B cell (primary cell): ENCODE measurements around the gene L3MBTL1. TPM values are rescaled to one million over a fixed set of nuclear protein-coding genes. Genes with fewer than 3 reads are reported as not detected.

ENCODE experiments used
- ATAC-seq: fragments of 200-7000 bp; cut with Tn5 transposase; one replicate; pipeline ENCODE4 v1.10.0; 2021; ENCODE audit warnings: low read depth, mild to moderate bottlenecking, moderate number of reproducible peaks, moderate library complexity
- CTCF ChIA-PET: fragments of 350-600 bp; sonication (Branson Sonifier 250); formaldehyde crosslinking; loops from one replicate; lab custom pipeline; 2021; ENCODE audit warnings: antibody characterized with exemption, inconsistent platforms; lab: Charles Lee
- POLR2A ChIA-PET: fragments of 350-600 bp; sonication (Branson Sonifier 250); formaldehyde crosslinking; loops from one replicate; lab custom pipeline; 2021; ENCODE audit warnings: antibody characterized with exemption; lab: Charles Lee
- DNase-seq: peaks from one replicate; pipeline ENCODE4 v3.0.0; 2013
- H2AFZ ChIP-seq: 2 replicates; pipeline ENCODE4 v1.6.1; 2012; ENCODE audit warnings: mild to moderate bottlenecking, low read depth, low read length; ENCODE audit not compliant: insufficient read depth, poor library complexity, severe bottlenecking
- H3K27ac ChIP-seq, 2 donors: 1 replicate in 1 of 2; 2 replicates in 1 of 2; pipeline ENCODE4 v1.5.1; 2012 to 2013; ENCODE audit warnings: low read length in 2 of 2, mild to moderate bottlenecking in 2 of 2, moderate library complexity in 1 of 2
- H3K27me3 ChIP-seq, 4 experiments: fragments of 200-600 bp in 1 of 4; sonication (generic) in 1 of 4; replicated peaks in 1 of 4; 1 replicate in 2 of 4; 2 replicates in 2 of 4; pipeline versions ENCODE4 v1.6.1 to v1.7.0; 2013 to 2016; ENCODE audit warnings: low read length in 3 of 4, mild to moderate bottlenecking in 2 of 4, mixed read lengths in 1 of 4, moderate library complexity in 1 of 4; ENCODE audit not compliant: insufficient read depth in 4 of 4, control insufficient read depth in 3 of 4; ENCODE audit errors: control extremely low read depth in 1 of 4
- H3K36me3 ChIP-seq, 2 experiments: replicated peaks in 1 of 2; 1 replicate in 1 of 2; 2 replicates in 1 of 2; pipeline versions ENCODE4 v1.6.1 to v1.7.1; 2013; ENCODE audit warnings: low read length in 1 of 2; ENCODE audit not compliant: insufficient read depth in 2 of 2, control insufficient read depth in 1 of 2; ENCODE audit errors: control extremely low read depth in 1 of 2, extremely low read depth in 1 of 2
- H3K4me1 ChIP-seq, 2 donors: fragments of 200-600 bp in 1 of 2; sonication (generic) in 1 of 2; 1 replicate in 1 of 2; 2 replicates in 1 of 2; pipeline versions ENCODE4 v1.5.1 to v1.6.1; 2013 to 2017; ENCODE audit warnings: low read length in 2 of 2; ENCODE audit not compliant: control insufficient read depth in 2 of 2, insufficient read depth in 2 of 2
- H3K4me2 ChIP-seq: replicated peaks from 2 replicates; pipeline ENCODE3; 2012; ENCODE audit warnings: mild to moderate bottlenecking, low read depth, low read length; ENCODE audit not compliant: poor library complexity, severe bottlenecking
- H3K4me3 ChIP-seq, 5 experiments: fragments of 200-600 bp in 1 of 5; sonication (generic) in 1 of 5; 1 replicate in 3 of 5; 2 replicates in 2 of 5; pipeline versions ENCODE4 v1.5.1 to v1.7.0; 2011 to 2016; ENCODE audit warnings: low read length in 4 of 5, mild to moderate bottlenecking in 4 of 5, low read depth in 2 of 5, control low read depth in 1 of 5, moderate library complexity in 1 of 5; ENCODE audit not compliant: insufficient read depth in 1 of 5; ENCODE audit errors: control extremely low read depth in 1 of 5, extremely low read depth in 1 of 5
- H3K79me2 ChIP-seq: fragments of 200-600 bp; sonication (generic); one replicate; pipeline ENCODE4 v1.6.0; 2016; ENCODE audit warnings: low read length; ENCODE audit not compliant: control insufficient read depth, insufficient read depth
- H3K9ac ChIP-seq: fragments of 200-600 bp; sonication (generic); 2 replicates; pipeline ENCODE4 v1.6.1; 2017; ENCODE audit warnings: mild to moderate bottlenecking, low read length, moderate library complexity
- H3K9me3 ChIP-seq, 3 donors: one replicate each; pipeline versions ENCODE4 v1.6.1 to v1.7.1; 2013; ENCODE audit warnings: low read length in 2 of 3; ENCODE audit not compliant: control insufficient read depth in 2 of 3, insufficient read depth in 1 of 3; ENCODE audit errors: control extremely low read depth in 1 of 3
- H4K20me1 ChIP-seq: 2 replicates; pipeline ENCODE4 v1.6.0; 2012; ENCODE audit warnings: mild to moderate bottlenecking, low read length; ENCODE audit not compliant: insufficient read depth, control insufficient read depth, poor library complexity, severe bottlenecking
- H3K27ac Mint-ChIP-seq: one replicate; pipeline ENCODE4 v1.8.0; 2021; ENCODE audit warnings: mixed read lengths
- H3K27me3 Mint-ChIP-seq: one replicate; pipeline ENCODE4 v1.8.0; 2021; ENCODE audit warnings: mixed read lengths
- H3K4me1 Mint-ChIP-seq: one replicate; pipeline ENCODE4 v1.8.0; 2021; ENCODE audit warnings: mixed read lengths
- H3K4me3 Mint-ChIP-seq: one replicate; pipeline ENCODE4 v1.8.0; 2021; ENCODE audit warnings: mixed read lengths
- H3K9me3 Mint-ChIP-seq: one replicate; pipeline ENCODE4 v1.8.0; 2022; ENCODE audit warnings: mixed read lengths; ENCODE audit not compliant: insufficient read depth
- CTCF ChIP-seq: fragments of 200-600 bp; IDR thresholded peaks from one replicate; pipeline ENCODE4 v1.8.0; 2022; ENCODE audit warnings: antibody characterized with exemption, mild to moderate bottlenecking
- EZH2 ChIP-seq: IDR thresholded peaks from 2 replicates; pipeline ENCODE4 v1.6.1; 2012; ENCODE audit warnings: borderline replicate concordance, low read depth, mild to moderate bottlenecking, moderate library complexity, low read length; ENCODE audit not compliant: insufficient read depth, poor library complexity, severe bottlenecking
- WGBS: methylation state at CpG from one replicate; pipeline ENCODE4 v1.1.5; 2013; ENCODE audit warnings: missing lambda C conversion rate; ENCODE audit not compliant: insufficient coverage; 5-methylcytosine and 5-hydroxymethylcytosine counted together
- intact Hi-C: fragments of 100-400 bp; cut with micrococcal nuclease; formaldehyde crosslinking; loops from one replicate; pipeline ENCODE4 v1.10.0; 2022
- polyA plus RNA-seq: library from polyadenylated mRNA; depleted of rRNA; stranded (reverse); fragments of >200 nt; gene quantifications from 2 replicates; pipeline ENCODE4 v1.2.3, GENCODE V29; 2012
- total RNA-seq, 2 donors: library from RNA; stranded (reverse); fragments of 120-200 nt in 1 of 2; gene quantifications; 1 replicate in 1 of 2; 2 replicates in 1 of 2; pipeline versions ENCODE4 v1.2.3 to v1.2.4, GENCODE V29; 2013 to 2022

Gene L3MBTL1
- total and polyA plus RNA-seq, 2 donors (not counting 1 experiment from before 2014, with no cell fraction given), result 15.6 to 31.4 TPM

GRCh38 chr20:43490038-43490437 lies 17.5 kb upstream of the L3MBTL1 start:
- Histone ChIP-seq H3K4me3 (no peak overlapping the region), H3K36me3 (no peaks in the 10 kb centered on the region), H3K4me1 (no peaks in the 10 kb centered on the region), H3K4me2 (no peak overlapping the region), H3K27ac (no peak overlapping the region), H3K9ac (no peak overlapping the region), H4K20me1 (no peaks in the 10 kb centered on the region), H3K9me3 (peaks cover 1 to 17% (median 14%) of the 10 kb centered on the region in 3 donors), H3K27me3 (no peaks in the 10 kb centered on the region), H3K79me2 (no peaks in the 10 kb centered on the region), H2AFZ (no peak overlapping the region)
- CTCF ChIA-PET, result interaction anchor here (1.1 kb wide), 1 partner anchor 9 kb away, joined by 5 read pairs; no protein-coding TSS in a partner anchor
- WGBS, result 100% methylated on average over 2 of the region's 2 CpGs
- no peak for TF ChIP-seq EZH2
- no peak for TF ChIP-seq CTCF
- Mint-ChIP-seq H3K4me3 (no peak overlapping the region), H3K9me3 (peaks cover 5% of the 10 kb centered on the region), H3K27ac (no peak overlapping the region), H3K27me3 (peaks cover 25% of the 10 kb centered on the region), H3K4me1 (no peaks in the 10 kb centered on the region)
- POLR2A ChIA-PET, result no interaction called here
- ATAC-seq (no peak), DNase-seq (no peak)
- intact Hi-C loops, result no loop called here

- no peaks in the 10 kb centered on the region for H4K20me1 ChIP-seq
- TF ChIP-seq EZH2 (no peak), CTCF (no peak)
- no peak overlapping the region for H3K9ac ChIP-seq
- H3K36me3 ChIP-seq, result no peaks in the 10 kb centered on the region
- peaks cover 31% of the 10 kb centered on the region for H3K27me3 Mint-ChIP-seq
- H3K27me3 ChIP-seq, result peaks cover 0 to 2% (median 0%) of the 10 kb centered on the region in 4 experiments
- H3K79me2 ChIP-seq, result no peaks in the 10 kb centered on the region
- H3K4me3 Mint-ChIP-seq, result no peak overlapping the region
- H3K4me2 ChIP-seq, result no peak overlapping the region
- peaks cover 1 to 7% (median 4%) of the 10 kb centered on the region in 3 donors for H3K9me3 ChIP-seq
- no CpG with 5 or more reads among the region's 3 CpGs for WGBS
- peaks cover 2% of the 10 kb centered on the region for H3K9me3 Mint-ChIP-seq
- H3K4me1 Mint-ChIP-seq, result no peaks in the 10 kb centered on the region
- ATAC-seq (no peak), DNase-seq (no peak)
- intact Hi-C loops, result no loop called here
- no peak overlapping the region for H3K4me3 ChIP-seq
- H2AFZ ChIP-seq, result no peak overlapping the region
- H3K4me1 ChIP-seq, result no peaks in the 10 kb centered on the region
- H3K27ac Mint-ChIP-seq, result no peak overlapping the region
- ChIA-PET CTCF (no interaction called here), POLR2A (no interaction called here)
- H3K27ac ChIP-seq, result no peak overlapping the region
Measured at GRCh38 chr20:43492101-43492500, 15.4 kb upstream of the L3MBTL1 start.
